Renal cortical epithelial cell (primary cell): ENCODE measurements around the gene SH2D3A. TPM values are rescaled to one million over a fixed set of nuclear protein-coding genes. Genes with fewer than 3 reads are reported as not detected.
"Not testable (repeated sequence)": the region's sequence is repeated elsewhere in the genome, so short reads cannot be mapped to it uniquely, and the experiment has no call there.

ENCODE experiments used
- DNase-seq: peaks from one replicate; pipeline ENCODE4 v3.0.0-alpha.2; 2011; ENCODE audit warnings: low read depth
- total RNA-seq: library from RNA; depleted of rRNA; stranded (reverse); fragments of >200 nt; gene quantifications from 2 replicates; pipeline ENCODE4 v1.2.3, GENCODE V29; 2014

The SH2D3A gene
- total RNA-seq: 5.1 and 34.6 TPM in 2 replicates

GRCh38 chr19:6767357-6768235, at the start of gene SH2D3A:
TSS of gene SH2D3A (minus strand) at chr19:6767435. CDS start at chr19:6763748, 3,687 bp downstream.
- peak; percentile 62 for DNase-seq

GRCh38 chr19:6813659-6814058, 46.4 kb upstream of the SH2D3A start:
- no peak for DNase-seq

DNA sequence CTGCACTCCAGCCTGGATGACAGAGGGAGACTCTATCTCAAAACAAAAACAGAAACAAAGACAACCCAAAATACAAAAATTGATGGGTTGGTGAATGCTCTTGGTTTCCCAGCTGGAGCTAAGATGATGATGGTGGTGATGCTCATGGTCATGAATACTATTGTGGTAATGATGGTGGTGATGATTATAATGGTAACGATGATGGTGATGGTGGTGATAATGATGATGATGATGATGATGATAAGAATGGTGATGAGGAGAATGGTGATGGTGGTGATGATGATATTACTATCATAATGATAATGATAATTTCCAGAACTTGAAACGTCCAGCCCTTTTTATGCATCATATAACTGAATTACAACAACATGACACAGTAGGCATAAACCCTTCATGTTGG, 45.4 kb upstream of the SH2D3A start:
- DNase-seq: no peak

- DNase-seq: peak; percentile 49
These were observed 44.7 kb upstream of the SH2D3A start for GRCh38 chr19:6811906-6812305.

DNA sequence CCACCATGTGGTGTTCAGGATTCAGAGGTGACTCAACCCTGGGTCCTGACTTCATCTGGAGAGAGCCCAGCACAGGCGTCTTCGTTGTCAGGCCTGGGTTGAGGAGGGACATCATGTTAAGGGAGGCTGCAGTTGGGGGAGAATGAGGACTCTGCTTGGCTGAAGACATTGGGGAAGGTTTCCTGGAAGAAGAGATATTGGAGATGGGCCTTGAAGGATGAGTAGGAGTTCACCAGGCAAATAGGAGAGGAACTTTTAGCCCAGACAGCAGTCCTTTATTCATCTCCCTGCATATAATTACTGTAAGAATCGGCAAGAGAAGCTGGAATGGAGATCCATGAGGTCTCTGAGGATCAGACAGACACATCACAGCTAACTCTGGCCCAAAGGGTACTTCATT, 44.1 kb upstream of the SH2D3A start:
- DNase-seq: no peak

DNA sequence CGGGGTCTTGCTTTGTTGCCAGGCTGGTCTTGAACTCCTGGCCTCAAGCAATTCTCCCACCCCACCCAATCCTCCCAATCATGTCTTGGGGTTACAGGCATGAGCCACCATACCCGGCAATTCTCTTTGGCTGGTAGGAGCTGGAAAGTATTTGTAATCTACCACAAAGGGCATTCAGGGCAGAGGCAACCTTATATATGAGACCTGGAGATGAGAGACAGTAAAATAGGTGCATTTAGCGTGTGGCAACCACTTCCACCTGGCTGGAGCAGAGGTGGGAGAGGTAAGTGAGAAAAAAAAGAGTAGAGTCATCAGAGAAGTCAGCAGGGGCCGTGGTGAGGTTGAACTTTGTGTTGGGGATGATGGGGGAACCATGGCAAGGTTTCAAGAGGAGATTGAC, 42.0 kb upstream of the SH2D3A start:
- no peak for DNase-seq

DNA sequence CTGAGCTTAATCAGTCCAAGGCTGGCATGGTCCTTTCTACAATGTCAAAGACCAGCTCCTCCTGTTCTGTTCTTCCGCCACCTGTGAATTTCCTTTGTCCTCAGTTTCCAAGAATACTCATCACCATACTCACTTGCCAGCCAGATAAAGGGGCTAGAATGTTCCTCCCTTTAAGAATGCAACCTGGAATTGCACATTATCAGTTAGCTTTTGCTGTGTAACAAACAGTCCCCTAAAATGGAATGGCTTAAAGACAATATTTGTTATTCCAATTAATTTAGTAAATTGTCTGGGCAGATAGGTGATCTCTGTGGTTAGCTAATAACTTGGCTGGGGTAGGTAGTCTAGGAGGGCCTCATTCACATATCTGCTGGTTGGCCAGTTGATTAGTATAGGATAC, 41.3 kb upstream of the SH2D3A start:
- DNase-seq: no peak

DNA sequence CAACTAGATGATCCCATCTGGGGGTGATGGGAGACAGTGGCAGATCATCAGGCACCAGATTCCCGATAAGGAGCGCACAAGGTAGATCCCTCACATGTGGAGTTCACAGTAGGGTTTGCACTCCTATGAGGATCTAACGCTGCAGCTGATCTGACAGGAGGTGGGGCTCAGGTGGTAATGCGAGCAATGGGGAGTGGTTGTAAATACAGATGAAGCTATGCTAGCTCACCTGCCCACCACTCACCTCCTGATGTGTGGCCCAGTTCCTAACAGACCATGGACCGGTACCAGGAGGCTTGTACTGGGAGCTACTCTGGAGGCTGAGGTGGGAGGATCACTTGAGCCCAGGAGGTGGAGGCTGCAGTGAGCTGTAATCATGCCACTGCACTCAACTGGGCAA, 40.1 kb upstream of the SH2D3A start:
- DNase-seq: no peak

GRCh38 chr19:6806488-6806887, 39.3 kb upstream of the SH2D3A start:
- DNase-seq: no peak

DNA sequence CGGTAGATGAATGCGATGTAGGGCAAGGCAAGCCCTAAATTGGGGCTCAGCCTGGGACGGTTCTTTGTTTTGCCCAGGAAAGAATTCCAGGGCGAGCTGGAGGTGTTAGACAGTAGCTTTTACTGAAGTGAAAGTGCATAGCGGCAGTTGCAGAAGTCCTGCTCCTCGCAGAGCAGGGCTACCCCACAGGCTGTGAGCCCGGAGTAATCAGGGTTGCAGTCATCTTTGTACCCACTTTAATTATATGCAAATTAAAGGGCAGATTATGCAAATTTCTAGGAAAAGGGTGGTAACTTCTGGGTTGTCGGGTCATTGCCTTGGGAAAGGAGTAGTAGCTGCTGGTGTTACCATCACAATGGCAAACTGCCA, 35.8 kb upstream of the SH2D3A start:
- DNase-seq: no peak

DNA sequence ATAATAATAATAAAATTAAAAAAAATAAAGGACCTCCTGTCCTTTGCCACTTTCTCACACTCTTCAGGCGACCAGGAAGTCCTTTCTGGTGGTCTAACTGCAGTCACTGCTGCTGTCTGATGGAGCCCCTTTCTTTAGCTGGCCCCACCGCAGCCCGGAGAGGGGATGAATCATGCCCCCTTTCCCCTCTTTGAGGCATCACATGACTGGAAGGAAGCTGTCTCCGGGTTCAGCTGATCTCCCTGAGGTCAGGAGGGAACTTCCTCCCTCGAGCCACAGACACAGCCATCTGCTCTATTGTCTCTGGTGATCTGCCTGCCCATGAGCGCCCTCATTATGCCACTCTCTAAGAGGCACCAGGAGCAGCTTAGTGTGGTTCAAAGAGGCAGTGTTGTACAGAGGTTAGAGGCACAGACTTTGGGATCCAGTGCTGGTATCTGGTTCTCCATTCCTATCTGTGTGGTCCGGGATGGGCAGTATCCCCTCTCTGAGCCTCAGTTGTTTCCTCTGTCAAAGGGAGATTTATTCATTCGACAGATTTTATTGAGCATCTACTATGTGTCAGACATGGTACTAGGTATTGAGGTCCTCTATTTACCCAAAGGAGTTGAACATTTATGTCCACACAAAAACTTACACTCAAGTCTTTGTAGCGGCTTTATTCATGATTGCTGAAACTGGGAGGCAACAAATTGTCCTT, 35.3 kb upstream of the SH2D3A start:
- DNase-seq: no peak

- DNase-seq: no peak
These were observed 34.4 kb upstream of the SH2D3A start for GRCh38 chr19:6801485-6802086.

GRCh38 chr19:6800991-6801484, 33.8 kb upstream of the SH2D3A start:
- peak; percentile 85 for DNase-seq

GRCh38 chr19:6800160-6800790, 33.0 kb upstream of the SH2D3A start:
- DNase-seq: not testable (repeated sequence)

DNA sequence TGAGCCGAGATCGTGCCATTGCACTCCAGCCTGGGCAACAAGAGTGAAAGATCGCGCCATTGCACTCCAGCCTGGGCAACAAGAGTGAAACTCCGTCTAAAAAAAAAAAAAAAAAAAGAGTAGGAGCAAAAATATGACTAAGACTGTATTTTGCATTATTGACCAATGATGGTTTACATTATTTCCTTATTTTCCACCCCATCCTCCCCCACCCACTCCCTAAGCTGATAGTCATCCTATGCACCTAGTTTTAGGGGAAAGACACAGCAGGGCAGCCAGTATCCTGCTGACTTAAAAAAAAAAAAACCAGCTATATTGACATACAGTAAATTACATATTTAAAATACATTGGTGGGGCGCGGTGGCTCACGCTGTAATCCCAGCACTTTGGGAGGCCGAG, 30.4 kb upstream of the SH2D3A start:
- DNase-seq: no peak

- no peak for DNase-seq
These were observed 29.0 kb upstream of the SH2D3A start for GRCh38 chr19:6796278-6796677.

DNA sequence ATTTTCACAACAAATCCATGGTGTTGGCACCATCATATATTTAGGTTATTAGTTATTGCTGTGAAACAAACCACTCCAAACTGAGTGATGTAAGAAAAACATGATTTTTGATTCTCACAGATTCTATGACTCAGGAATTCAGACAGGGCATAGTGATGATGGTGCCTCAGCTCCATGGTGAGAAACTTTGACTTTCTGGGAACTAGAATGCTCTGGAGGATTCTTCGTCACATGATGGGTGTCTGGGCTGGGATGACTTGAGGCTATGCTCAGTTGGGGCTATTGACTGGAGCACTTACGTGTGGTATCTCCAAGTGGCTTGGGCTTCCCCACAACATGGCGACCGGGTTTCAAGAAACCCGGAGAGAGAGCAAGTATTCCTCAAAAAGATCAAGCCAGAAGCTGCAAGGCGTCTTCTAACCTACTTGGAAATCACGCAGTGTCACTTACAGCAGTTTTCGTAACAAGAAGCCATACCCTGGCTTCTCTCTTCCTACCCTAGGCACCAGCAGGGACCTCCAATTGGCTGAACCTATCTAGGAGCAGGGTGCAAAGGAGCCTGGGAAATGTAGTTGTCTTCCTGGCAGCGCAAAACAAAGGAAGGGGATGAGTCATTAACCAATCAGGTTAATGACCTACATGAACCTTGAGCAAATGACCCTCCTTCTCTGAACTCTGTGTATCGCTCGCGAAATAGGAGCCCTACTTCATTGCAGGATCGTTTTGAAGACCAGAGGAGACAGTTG, 27.6 kb upstream of the SH2D3A start:
- no peak for DNase-seq

- DNase-seq: no peak
These were observed 26.7 kb upstream of the SH2D3A start for GRCh38 chr19:6793973-6794372.

DNA sequence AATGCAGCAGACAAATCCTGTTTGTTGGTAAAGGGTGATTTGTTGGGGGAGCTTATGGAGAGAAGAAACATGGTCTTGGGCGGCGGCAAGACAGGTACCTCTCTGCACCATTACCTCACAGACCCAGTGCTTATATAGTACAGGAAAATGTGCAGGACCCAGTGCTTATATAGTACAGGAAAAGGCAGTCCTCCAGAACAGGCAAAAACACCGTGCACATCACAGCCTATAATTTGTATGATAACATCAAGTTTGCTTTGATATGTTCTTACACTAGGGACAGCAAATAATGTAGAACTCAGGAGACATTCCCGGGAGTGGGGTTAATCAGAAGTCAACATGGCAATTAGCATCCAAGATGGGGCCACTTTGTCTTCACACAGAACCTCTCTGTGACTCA, 26.2 kb upstream of the SH2D3A start:
- no peak for DNase-seq

GRCh38 chr19:6791237-6791636, 24.0 kb upstream of the SH2D3A start:
- DNase-seq: no peak
